22Rv1 (cell line): Measurements from ENCODE around the gene ESR1.

Experiments used
- H3K27ac ChIP-seq: fragments of 450-650 bp; 2 replicates; pipeline ENCODE4 v1.5.1; 2017
- CTCF ChIP-seq: fragments of 450-650 bp; IDR thresholded peaks from 2 replicates; pipeline ENCODE4 v1.5.1; 2017; ENCODE audit warnings: mild to moderate bottlenecking
- ZFX ChIP-seq: fragments of 450-650 bp; IDR thresholded peaks from 2 replicates; pipeline ENCODE4 v1.6.1; 2017; ENCODE audit warnings: antibody characterized with exemption, borderline replicate concordance

ESR1 gene

GRCh38 chr6:151814614-151815013 lies 7.1 kb downstream of the ESR1 start:
- H3K27ac ChIP-seq: no peak overlapping the region
- TF ChIP-seq CTCF (no peak), ZFX (no peak)

DNA sequence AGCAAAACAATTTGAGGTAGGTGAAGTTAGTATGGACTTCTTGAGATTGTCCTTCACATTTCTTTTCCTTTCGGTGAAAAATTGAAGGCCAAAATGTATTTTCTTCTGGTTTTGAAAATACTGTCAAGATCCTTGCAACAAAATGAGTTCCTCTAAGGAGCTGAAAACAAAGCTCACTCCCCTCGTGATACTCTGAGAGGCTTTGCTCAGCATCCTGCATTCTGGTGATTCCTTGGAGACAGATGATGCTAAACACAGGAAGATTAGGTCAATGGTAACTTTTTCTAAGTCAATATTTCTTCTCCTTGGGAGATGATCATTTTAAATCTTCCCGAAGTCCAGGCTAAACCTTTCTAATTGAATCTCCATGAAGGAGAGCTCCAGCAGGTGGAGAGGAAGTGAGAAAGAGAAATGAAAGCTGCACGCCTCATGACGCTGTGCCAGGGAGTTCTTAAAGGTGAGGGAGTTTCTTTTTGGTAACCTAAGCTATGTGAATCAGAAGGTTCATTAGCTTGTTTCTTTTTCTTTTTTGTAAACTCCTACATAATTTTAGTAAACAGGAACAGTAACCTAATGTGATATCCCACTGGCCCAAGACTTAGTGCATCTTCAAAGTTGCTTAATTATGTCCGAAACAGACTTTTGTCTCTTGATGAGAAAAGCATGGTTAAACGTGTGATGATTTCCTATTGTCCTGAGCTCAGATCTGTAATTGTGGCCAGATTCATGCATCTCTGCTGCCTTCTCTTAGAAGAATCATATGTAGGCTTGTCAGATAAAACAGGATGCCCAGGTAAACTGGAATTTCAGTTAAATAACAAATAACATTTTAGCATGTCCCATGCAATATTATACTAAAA lies 15.0 kb downstream of the ESR1 start:
- TF ChIP-seq CTCF (no peak), ZFX (no peak)
- no peak overlapping the region for H3K27ac ChIP-seq

DNA sequence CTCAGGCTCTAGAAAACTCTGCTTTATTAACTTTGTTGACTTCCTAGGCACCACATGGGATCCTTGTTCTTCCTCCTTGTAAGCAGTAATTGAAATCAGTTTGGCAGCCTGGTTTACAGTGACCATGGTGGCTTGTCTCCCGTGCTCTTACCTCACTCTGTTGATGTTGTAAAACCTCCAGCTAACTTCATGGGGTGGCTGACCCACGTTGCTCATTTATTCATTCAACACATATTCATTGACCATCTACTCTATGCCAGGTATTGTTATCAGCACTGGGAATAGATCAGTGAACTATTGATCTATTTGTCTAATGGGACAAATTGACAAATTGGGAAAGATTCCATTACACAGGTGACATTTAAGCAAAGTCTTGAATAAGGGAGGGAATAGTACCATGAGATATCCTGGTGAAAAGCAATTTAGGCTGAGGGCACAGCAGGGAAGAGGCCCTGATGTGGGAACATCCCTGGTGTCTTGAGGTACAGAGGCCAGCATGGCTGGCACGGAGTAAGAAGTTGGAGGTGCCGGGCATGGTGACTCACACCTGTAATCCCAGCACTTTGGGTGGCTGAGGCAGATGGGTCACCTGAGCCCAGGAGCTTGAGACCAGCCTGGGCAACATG lies 19.1 kb downstream of the ESR1 start:
- no peak overlapping the region for H3K27ac ChIP-seq
- no peak for TF ChIP-seq CTCF
- TF ChIP-seq ZFX: no peak

- TF ChIP-seq ZFX (no peak), CTCF (no peak)
- H3K27ac ChIP-seq: no peak overlapping the region
These were observed 25.2 kb downstream of the ESR1 start for GRCh38 chr6:151832710-151833109.

- H3K27ac ChIP-seq: no peak overlapping the region
- no peak for TF ChIP-seq ZFX
- no peak for TF ChIP-seq CTCF
These were observed 27.9 kb downstream of the ESR1 start for GRCh38 chr6:151835396-151835795.

DNA sequence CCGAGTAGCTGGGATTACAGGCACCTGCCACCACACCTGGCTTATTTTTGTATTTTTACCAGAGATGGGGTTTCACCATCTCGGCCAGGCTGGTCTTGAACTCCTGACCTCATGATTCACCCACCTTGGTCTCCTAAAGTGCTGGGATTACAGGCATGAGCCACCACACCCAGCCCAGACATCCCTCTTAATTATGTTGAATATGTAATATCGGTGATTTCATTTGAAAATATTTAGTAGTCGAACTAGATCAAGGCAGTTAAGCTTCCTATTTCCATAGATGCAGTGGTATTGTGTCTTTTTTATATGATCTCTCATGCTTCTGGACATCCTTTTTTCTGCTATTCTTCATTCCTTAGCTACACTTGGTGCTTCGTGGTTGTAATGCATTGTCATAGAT lies 29.7 kb downstream of the ESR1 start:
- no peak overlapping the region for H3K27ac ChIP-seq
- TF ChIP-seq ZFX: no peak
- TF ChIP-seq CTCF: no peak

DNA sequence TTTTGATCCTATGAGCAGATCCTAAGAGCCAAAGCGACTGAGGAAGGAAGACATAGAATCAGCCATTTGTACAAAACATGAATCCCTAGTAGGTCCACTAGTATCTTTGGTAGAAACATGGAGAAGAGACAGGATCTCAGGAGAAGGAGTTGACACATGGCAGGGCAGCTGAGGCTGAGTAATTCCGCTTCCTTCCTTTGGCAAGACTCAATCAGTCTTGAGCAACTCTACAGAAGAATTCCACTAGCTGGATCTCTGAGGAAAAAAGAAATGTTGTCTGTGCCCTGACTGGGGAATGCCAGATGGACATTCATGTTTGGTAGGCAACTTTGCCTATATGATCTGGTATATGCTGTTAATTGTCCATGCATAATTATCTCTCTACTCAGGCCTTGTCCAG lies 35.3 kb downstream of the ESR1 start:
- TF ChIP-seq CTCF: no peak
- TF ChIP-seq ZFX: no peak
- H3K27ac ChIP-seq: no peak overlapping the region
